GM23248 (cell line): Measurements from ENCODE around the gene TPH1. TPM values are rescaled to one million over a fixed set of nuclear protein-coding genes. Genes with fewer than 3 reads are reported as not detected.
A peak's percentile ranks its signal among the peaks of the same experiment; 100 is the strongest.

Experiments
- DNase-seq: peaks from one replicate; pipeline ENCODE4 v3.0.0-alpha.2; 2015
- H2AFZ ChIP-seq: fragments of 200-600 bp; sonication (generic); 2 replicates; pipeline ENCODE4 v1.6.1; 2016; ENCODE audit warnings: antibody characterized with exemption
- H3F3A ChIP-seq: fragments of 200-600 bp; sonication (generic); 2 replicates; pipeline ENCODE4 v1.6.1; 2016; ENCODE audit warnings: mild to moderate bottlenecking, antibody characterized with exemption, mixed run types; ENCODE audit not compliant: insufficient read depth
- H3K27ac ChIP-seq: fragments of 200-600 bp; sonication (generic); 2 replicates; pipeline ENCODE4 v1.5.1; 2016; ENCODE audit warnings: mild to moderate bottlenecking
- H3K27me3 ChIP-seq: fragments of 200-600 bp; sonication (generic); replicated peaks from 2 replicates; pipeline ENCODE4 v1.6.1; 2016; ENCODE audit warnings: mild to moderate bottlenecking; ENCODE audit not compliant: insufficient read depth
- H3K36me3 ChIP-seq: fragments of 200-600 bp; sonication (generic); 2 replicates; pipeline ENCODE4 v1.6.1; 2016; ENCODE audit warnings: low read depth, mild to moderate bottlenecking
- H3K4me1 ChIP-seq: fragments of 200-600 bp; sonication (generic); 2 replicates; pipeline ENCODE4 v1.6.1; 2016; ENCODE audit warnings: mild to moderate bottlenecking; ENCODE audit not compliant: insufficient read depth
- H3K4me2 ChIP-seq: fragments of 200-600 bp; sonication (generic); one replicate; pipeline ENCODE4 v1.6.1; 2016; ENCODE audit warnings: mild to moderate bottlenecking; ENCODE audit not compliant: unreplicated experiment
- H3K4me3 ChIP-seq: fragments of 200-600 bp; sonication (generic); 2 replicates; pipeline ENCODE4 v1.5.1; 2016; ENCODE audit warnings: mild to moderate bottlenecking
- H3K79me2 ChIP-seq: fragments of 200-600 bp; sonication (generic); 2 replicates; pipeline ENCODE4 v1.6.1; 2016; ENCODE audit warnings: mild to moderate bottlenecking; ENCODE audit not compliant: insufficient read depth
- H3K9ac ChIP-seq: fragments of 200-600 bp; sonication (generic); 2 replicates; pipeline ENCODE4 v1.6.1; 2016; ENCODE audit warnings: mild to moderate bottlenecking
- H3K9me2 ChIP-seq: fragments of 200-600 bp; sonication (generic); 2 replicates; pipeline ENCODE4 v1.6.1; 2016; ENCODE audit warnings: mixed run types, mild to moderate bottlenecking, moderate library complexity; ENCODE audit not compliant: insufficient read depth
- H3K9me3 ChIP-seq: fragments of 200-600 bp; sonication (generic); one replicate; pipeline ENCODE4 v1.6.1; 2017; ENCODE audit warnings: low read depth
- H4K20me1 ChIP-seq: fragments of 200-600 bp; sonication (generic); 2 replicates; pipeline ENCODE4 v1.6.0; 2016; ENCODE audit not compliant: insufficient read depth
- EZH2 ChIP-seq: fragments of 200-600 bp; sonication (generic); IDR thresholded peaks from 2 replicates; pipeline ENCODE4 v1.6.1; 2018; ENCODE audit warnings: antibody characterized with exemption, mild to moderate bottlenecking; ENCODE audit not compliant: insufficient read depth, poor library complexity, severe bottlenecking
- EZH2phosphoT487 ChIP-seq: fragments of 200-600 bp; sonication (generic); IDR thresholded peaks from 2 replicates; pipeline ENCODE4 v1.6.1; 2018; ENCODE audit warnings: antibody characterized with exemption, moderate library complexity, mild to moderate bottlenecking, low read depth; ENCODE audit not compliant: insufficient read depth
- WGBS, 2 experiments: methylation state at CpG; one replicate each; pipeline ENCODE4 v1.1.6; 2015 to 2017; ENCODE audit warnings: low lambda C conversion rate in 2 of 2, low coverage in 1 of 2; ENCODE audit errors: missing lambda C conversion rate in 2 of 2; 5-methylcytosine and 5-hydroxymethylcytosine counted together
- in situ Hi-C: fragments of 300-500 bp; cut with MboI; formaldehyde crosslinking; loops from 2 replicates; pipeline ENCODE4 v1.15.0; 2020
- polyA plus RNA-seq: library from polyadenylated mRNA; unstranded; fragments of >200 nt; fragmentation: Nextera tagmentation; extraction: Ambion mirVana; gene quantifications from 2 replicates; pipeline ENCODE4 v1.2.1, GENCODE V29; 2016
- total RNA-seq: library from RNA; depleted of rRNA; stranded (reverse); fragments of >200 nt; shearing (Covaris generic); gene quantifications from 2 replicates; pipeline ENCODE4 v1.2.3, GENCODE V29; 2014; rRNA removed

Gene TPH1
- total RNA-seq (not detected in 2 replicates), polyA plus RNA-seq (not detected in 2 replicates)

DNA sequence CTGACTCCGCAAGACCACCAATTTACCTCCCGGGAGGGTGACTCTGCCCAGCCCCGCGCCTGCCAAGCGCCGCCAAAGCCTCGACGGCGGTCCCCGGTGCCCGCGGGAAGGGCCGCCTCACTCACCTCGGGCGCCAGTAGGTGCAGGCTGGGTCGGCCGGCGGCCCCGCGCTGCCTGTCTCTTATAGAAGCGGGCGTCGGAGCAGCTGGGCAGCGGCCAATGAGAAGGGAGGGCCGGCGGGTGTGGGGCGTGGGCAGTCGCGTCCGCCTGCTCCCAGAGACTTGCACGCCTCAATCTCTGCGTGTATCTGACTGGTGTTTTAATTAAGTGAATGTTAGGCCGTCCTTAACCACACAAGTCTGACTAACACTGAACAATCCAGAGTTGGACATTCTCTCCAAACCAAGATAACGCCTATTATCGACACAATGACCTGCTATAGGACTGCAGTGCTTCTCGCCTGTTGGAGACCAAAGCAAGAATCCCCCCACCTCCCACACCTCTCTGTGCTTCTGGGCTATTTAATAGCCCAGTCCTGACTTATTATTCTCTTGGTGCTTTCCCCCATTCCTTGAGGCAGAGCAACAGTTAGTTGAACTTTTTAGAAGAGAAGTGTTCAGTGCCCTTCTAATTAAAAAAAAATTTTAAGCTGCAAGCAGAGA is at the start of gene TPH1:
TSS of gene TPH1 (minus strand) at position 154 of the 662 bp plus-strand sequence. CDS start 5,507 bp downstream, outside the sequence.
- Histone ChIP-seq H3K27me3 (peaks cover 43% of the 10 kb centered on the region), H3K36me3 (no peaks in the 10 kb centered on the region)

DNA sequence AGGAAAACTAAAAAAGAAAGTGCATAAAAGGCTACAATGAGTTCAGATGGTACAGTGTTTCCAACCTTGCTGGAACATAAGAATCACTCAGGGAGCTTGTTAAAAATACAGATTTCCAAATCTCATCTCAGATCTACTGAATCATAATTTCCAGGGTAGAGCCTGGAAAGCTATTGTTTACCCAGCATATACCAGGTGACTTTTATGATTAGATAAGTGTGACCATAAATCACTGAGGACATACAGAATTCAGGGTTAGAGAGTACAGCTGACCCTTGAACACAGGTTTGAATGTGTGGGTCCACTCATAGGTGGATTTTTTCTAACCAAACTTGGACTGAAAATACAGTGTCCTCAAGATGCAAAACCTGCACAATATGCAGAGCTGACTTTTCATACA is 47.9 kb upstream of the TPH1 start:
- no peaks in the 10 kb centered on the region for H3F3A ChIP-seq
- H3K27ac ChIP-seq, result no peak overlapping the region
- no peaks in the 10 kb centered on the region for H4K20me1 ChIP-seq
- no peaks in the 10 kb centered on the region for H3K27me3 ChIP-seq
- peaks cover 12% of the 10 kb centered on the region; the same call in 1 of the 2 replicates for H3K36me3 ChIP-seq
- no peak overlapping the region for H2AFZ ChIP-seq
- H3K9ac ChIP-seq, result no peak overlapping the region
- H3K4me3 ChIP-seq, result no peak overlapping the region
- TF ChIP-seq EZH2 (no peak), EZH2phosphoT487 (no peak)
- no peaks in the 10 kb centered on the region for H3K79me2 ChIP-seq
- in situ Hi-C loops, result no loop called here
- no peaks in the 10 kb centered on the region for H3K4me1 ChIP-seq
- no peak overlapping the region for H3K4me2 ChIP-seq
- DNase-seq, result no peak
- no peaks in the 10 kb centered on the region for H3K9me3 ChIP-seq
- H3K9me2 ChIP-seq, result no peaks in the 10 kb centered on the region

More for the DNA sequence above, at the start of gene TPH1:
- TF ChIP-seq EZH2phosphoT487, result no peak
- no peak for TF ChIP-seq EZH2
- no peaks in the 10 kb centered on the region for H3K9me2 ChIP-seq
- 6 to 8% methylated on average over 35 to 36 of the region's 36 CpGs for WGBS, 2 experiments
- H3K79me2 ChIP-seq, result no peaks in the 10 kb centered on the region
- no peak within 1 kb of the TSS for H3K4me2 ChIP-seq
- H4K20me1 ChIP-seq, result no peaks in the 10 kb centered on the region
- H3K27ac ChIP-seq, result no peak within 1 kb of the TSS
- H3F3A ChIP-seq, result no peaks in the 10 kb centered on the region
- in situ Hi-C loops, result no loop called here
- peak; percentile 38 for DNase-seq
- no peaks in the 10 kb centered on the region for H3K4me1 ChIP-seq
- H2AFZ ChIP-seq, result 0 out of 2 replicates have a peak within 1 kb of the TSS, but pooled peaks have one; percentile 17
- no peak within 1 kb of the TSS for H3K9ac ChIP-seq
- no peak within 1 kb of the TSS; the same call in 1 of the 2 replicates for H3K4me3 ChIP-seq
- H3K9me3 ChIP-seq, result no peaks in the 10 kb centered on the region

DNA sequence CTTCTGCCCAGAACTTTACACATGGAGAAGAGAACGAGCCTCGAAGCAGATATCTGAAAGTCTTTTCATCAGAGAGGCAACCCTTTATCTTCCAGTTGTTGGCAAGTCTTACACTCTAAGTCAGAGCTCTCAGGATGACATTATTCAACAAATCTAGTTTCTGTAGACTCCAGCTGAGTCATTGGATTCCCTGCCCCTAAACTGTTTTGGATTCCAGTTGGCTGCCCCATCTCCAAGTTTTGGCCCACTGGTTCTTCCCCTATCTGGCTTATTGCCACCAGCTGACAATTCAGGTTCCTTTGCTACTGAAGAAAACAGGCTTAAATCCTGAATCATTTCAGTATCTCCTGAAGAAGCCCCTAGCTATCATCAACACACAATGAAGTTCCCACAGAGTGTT is 45.7 kb upstream of the TPH1 start:
- 91 to 96% methylated on average over 2 of the region's 2 CpGs for WGBS, 2 experiments

DNA sequence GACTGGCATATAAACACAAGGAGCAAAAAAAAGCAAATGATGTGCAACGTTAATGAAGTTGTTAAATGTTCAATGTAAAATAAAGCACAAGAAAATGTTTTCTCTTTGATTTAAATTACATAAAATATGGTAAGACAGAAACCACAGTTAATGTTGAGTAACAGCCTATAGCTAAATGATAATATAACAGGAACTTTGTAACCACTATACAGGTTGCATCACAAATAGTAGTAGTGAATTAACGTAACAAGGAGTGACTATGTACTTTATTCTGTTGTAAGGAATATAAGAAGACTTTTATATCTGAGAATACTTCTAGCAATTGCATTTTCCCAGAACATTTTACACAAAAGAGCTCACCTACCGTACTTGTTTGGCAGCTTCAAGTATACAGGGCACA is 42.9 kb upstream of the TPH1 start:
- Histone ChIP-seq H3K27me3 (no peaks in the 10 kb centered on the region), H3K79me2 (no peaks in the 10 kb centered on the region), H3K36me3 (peaks cover 20% of the 10 kb centered on the region; the same call in 1 of the 2 replicates), H3K4me2 (no peak overlapping the region), H3K27ac (no peak overlapping the region), H3K9me2 (no peaks in the 10 kb centered on the region), H3K9ac (no peak overlapping the region), H2AFZ (no peak overlapping the region), H3K9me3 (no peaks in the 10 kb centered on the region), H4K20me1 (no peaks in the 10 kb centered on the region), H3K4me1 (no peaks in the 10 kb centered on the region), H3F3A (no peaks in the 10 kb centered on the region), H3K4me3 (no peak overlapping the region)
- TF ChIP-seq EZH2, result no peak
- TF ChIP-seq EZH2phosphoT487, result no peak
- DNase-seq, result no peak
- WGBS, 2 experiments, result 82 to 84% methylated on average over 3 of the region's 3 CpGs
- in situ Hi-C loops, result no loop called here

More for the DNA sequence above, 45.7 kb upstream of the TPH1 start:
- Histone ChIP-seq H3K4me3 (no peak overlapping the region), H3K27me3 (no peaks in the 10 kb centered on the region), H3K27ac (no peak overlapping the region), H3F3A (no peaks in the 10 kb centered on the region), H3K36me3 (peaks cover 12% of the 10 kb centered on the region; the same call in 1 of the 2 replicates), H3K9ac (no peak overlapping the region), H3K4me1 (no peaks in the 10 kb centered on the region), H3K4me2 (no peak overlapping the region), H3K79me2 (no peaks in the 10 kb centered on the region), H4K20me1 (no peaks in the 10 kb centered on the region), H2AFZ (no peak overlapping the region), H3K9me3 (no peaks in the 10 kb centered on the region), H3K9me2 (no peaks in the 10 kb centered on the region)
- DNase-seq, result no peak
- in situ Hi-C loops, result no loop called here
- TF ChIP-seq EZH2, result no peak
- TF ChIP-seq EZH2phosphoT487, result no peak
